ENCODE measurements around the gene GRIN2A.

GRCh38 chr16:10087151-10087550, 95.1 kb downstream of the GRIN2A start:
- TF ChIP-seq POLR2AphosphoS5 (IDR thresholded peaks at IDR 0.05; ENCODE audit: low read depth, low read length) (no peak), TAF1 (IDR thresholded peaks at IDR 0.05; ENCODE audit: borderline replicate concordance, low read depth, low read length) (no peak)
